ENCODE measurements around the gene HACL1. TPM values are rescaled to one million over a fixed set of nuclear protein-coding genes. Genes with fewer than 3 reads are reported as not detected.

The HACL1 gene
- total and polyA plus RNA-seq, 4 experiments from 2014 or later, result 36.8 to 44.4 (median 40.6) TPM

GRCh38 chr3:15531346-15531745 lies 70.0 kb downstream of the HACL1 start:
- no peak overlapping the region for H3K4me3 ChIP-seq (ENCODE audit: low read length in 2 of 2)
- Mint-ChIP-seq H3K9me3 (no peaks in the 10 kb centered on the region), H3K4me3 (no peak overlapping the region), H3K27ac (peak overlapping the region; percentile 6 to 92 (median 57)), H3K27me3 (no peaks in the 10 kb centered on the region), H3K36me3 (peaks cover 3% of the 10 kb centered on the region in 2 donors), H3K4me1 (peaks cover 38 to 69% (median 55%) of the 10 kb centered on the region in 4 donors)
- H3K27me3 ChIP-seq (ENCODE audit: insufficient read depth, low read length), result no peaks in the 10 kb centered on the region
- intact Hi-C loops (cut with micrococcal nuclease), result no loop called here
- CTCF ChIA-PET (ENCODE audit: partially characterized antibody), result no interaction called here
- no peaks in the 10 kb centered on the region for H3K36me3 ChIP-seq (ENCODE audit: insufficient read depth, low read length)
- POLR2A ChIA-PET (ENCODE audit: partially characterized antibody), result no interaction called here
- no peaks in the 10 kb centered on the region for H3K9me3 ChIP-seq (ENCODE audit: control insufficient read depth in 1 of 2, low read length in 2 of 2)
- H3K27ac ChIP-seq (ENCODE audit: low read depth, low read length), result no peak overlapping the region
- peaks cover 55% of the 10 kb centered on the region for H3K4me1 ChIP-seq (ENCODE audit: insufficient read depth, low read length)
- DNase-seq, result no peak

GRCh38 chr3:15528854-15529537 lies 72.4 kb downstream of the HACL1 start:
- Histone ChIP-seq H3K4me3 (ENCODE audit: low read length in 2 of 2) (no peak overlapping the region), H3K27ac (ENCODE audit: low read depth, low read length) (no peak overlapping the region), H3K4me1 (ENCODE audit: insufficient read depth, low read length) (peaks cover 36% of the 10 kb centered on the region), H3K27me3 (ENCODE audit: insufficient read depth, low read length) (no peaks in the 10 kb centered on the region), H3K36me3 (ENCODE audit: insufficient read depth, low read length) (no peaks in the 10 kb centered on the region), H3K9me3 (ENCODE audit: control insufficient read depth in 1 of 2, low read length in 2 of 2) (no peaks in the 10 kb centered on the region)
- Mint-ChIP-seq H3K9me3 (no peaks in the 10 kb centered on the region), H3K36me3 (peaks cover 3% of the 10 kb centered on the region in 2 donors), H3K4me3 (peak overlapping the region in 6 of 8 donors; percentile 20 to 76 (median 52)), H3K27me3 (no peaks in the 10 kb centered on the region), H3K27ac (peak overlapping the region; percentile 11 to 71 (median 37)), H3K4me1 (peaks cover 26 to 51% (median 38%) of the 10 kb centered on the region in 4 donors)
- intact Hi-C loops (cut with micrococcal nuclease), result no loop called here
- peak in 2 of 5 donors; percentile 8 to 12 for DNase-seq
- CTCF ChIA-PET (ENCODE audit: partially characterized antibody), result interaction anchor here (1.0 kb wide), 1 partner anchor 326 kb away, joined by 3 read pairs; no protein-coding TSS in a partner anchor
- POLR2A ChIA-PET (ENCODE audit: partially characterized antibody), result no interaction called here

- Histone ChIP-seq H3K36me3 (ENCODE audit: insufficient read depth, low read length) (no peaks in the 10 kb centered on the region), H3K9me3 (ENCODE audit: control insufficient read depth in 1 of 2, low read length in 2 of 2) (no peaks in the 10 kb centered on the region), H3K4me1 (ENCODE audit: insufficient read depth, low read length) (peaks cover 39% of the 10 kb centered on the region), H3K4me3 (ENCODE audit: low read length in 2 of 2) (no peak overlapping the region), H3K27ac (ENCODE audit: low read depth, low read length) (no peak overlapping the region), H3K27me3 (ENCODE audit: insufficient read depth, low read length) (no peaks in the 10 kb centered on the region)
- Mint-ChIP-seq H3K9me3 (no peaks in the 10 kb centered on the region), H3K27ac (peak overlapping the region in 3 of 7 donors; percentile 12 to 68 (median 32)), H3K4me3 (no peak overlapping the region), H3K27me3 (no peaks in the 10 kb centered on the region), H3K36me3 (no peaks in the 10 kb centered on the region), H3K4me1 (peaks cover 28 to 44% (median 37%) of the 10 kb centered on the region in 4 donors)
- ChIA-PET POLR2A (ENCODE audit: partially characterized antibody) (interaction anchor here (1.1 kb wide), 1 partner anchor 10 kb away, joined by 3 read pairs; no protein-coding TSS in a partner anchor), CTCF (ENCODE audit: partially characterized antibody) (interaction anchor here (1.2 kb wide), 1 partner anchor 14 kb away, joined by 3 read pairs; no protein-coding TSS in a partner anchor)
- no peak for DNase-seq
- intact Hi-C loops (cut with micrococcal nuclease), result no loop called here
Measured at GRCh38 chr3:15527031-15527459, 74.3 kb downstream of the HACL1 start.

GRCh38 chr3:15525790-15526189 lies 75.6 kb downstream of the HACL1 start:
- Mint-ChIP-seq H3K27ac (peak overlapping the region in 1 of 7 donors; percentile 31), H3K27me3 (no peaks in the 10 kb centered on the region), H3K4me3 (no peak overlapping the region), H3K36me3 (no peaks in the 10 kb centered on the region), H3K9me3 (no peaks in the 10 kb centered on the region), H3K4me1 (peaks cover 31 to 40% (median 36%) of the 10 kb centered on the region in 4 donors)
- Histone ChIP-seq H3K27me3 (ENCODE audit: insufficient read depth, low read length) (no peaks in the 10 kb centered on the region), H3K27ac (ENCODE audit: low read depth, low read length) (no peak overlapping the region), H3K4me1 (ENCODE audit: insufficient read depth, low read length) (peaks cover 31% of the 10 kb centered on the region), H3K9me3 (ENCODE audit: control insufficient read depth in 1 of 2, low read length in 2 of 2) (no peaks in the 10 kb centered on the region), H3K36me3 (ENCODE audit: insufficient read depth, low read length) (no peaks in the 10 kb centered on the region), H3K4me3 (ENCODE audit: low read length in 2 of 2) (no peak overlapping the region)
- CTCF ChIA-PET (ENCODE audit: partially characterized antibody), result interaction anchor here (1.3 kb wide), 1 partner anchor 31 kb away, joined by 3 read pairs; no protein-coding TSS in a partner anchor
- intact Hi-C loops (cut with micrococcal nuclease), result no loop called here
- POLR2A ChIA-PET (ENCODE audit: partially characterized antibody), result no interaction called here
- no peak for DNase-seq

GRCh38 chr3:15523660-15524417 lies 77.5 kb downstream of the HACL1 start:
- H3K27me3 Mint-ChIP-seq, result no peaks in the 10 kb centered on the region
- no peaks in the 10 kb centered on the region for H3K36me3 ChIP-seq (ENCODE audit: insufficient read depth, low read length)
- H3K4me1 Mint-ChIP-seq, result peaks cover 19 to 37% (median 28%) of the 10 kb centered on the region in 4 donors
- no peak for DNase-seq
- no peaks in the 10 kb centered on the region for H3K36me3 Mint-ChIP-seq
- H3K27ac ChIP-seq (ENCODE audit: low read depth, low read length), result no peak overlapping the region
- H3K27me3 ChIP-seq (ENCODE audit: insufficient read depth, low read length), result no peaks in the 10 kb centered on the region
- peak overlapping the region in 3 of 7 donors; percentile 29 to 65 (median 59) for H3K27ac Mint-ChIP-seq
- peaks cover 12% of the 10 kb centered on the region for H3K4me1 ChIP-seq (ENCODE audit: insufficient read depth, low read length)
- ChIA-PET POLR2A (ENCODE audit: partially characterized antibody) (no interaction called here), CTCF (ENCODE audit: partially characterized antibody) (interaction anchor here (1.0 kb wide), 1 partner anchor 11 kb away, joined by 3 read pairs; no protein-coding TSS in a partner anchor)
- H3K9me3 Mint-ChIP-seq, result no peaks in the 10 kb centered on the region
- H3K4me3 ChIP-seq (ENCODE audit: low read length in 2 of 2), result no peak overlapping the region
- no peak overlapping the region for H3K4me3 Mint-ChIP-seq
- H3K9me3 ChIP-seq (ENCODE audit: control insufficient read depth in 1 of 2, low read length in 2 of 2), result no peaks in the 10 kb centered on the region
- intact Hi-C loops (cut with micrococcal nuclease), result no loop called here

- no peaks in the 10 kb centered on the region for H3K36me3 Mint-ChIP-seq
- no peak for DNase-seq
- H3K27me3 ChIP-seq (ENCODE audit: insufficient read depth, low read length), result no peaks in the 10 kb centered on the region
- H3K4me3 Mint-ChIP-seq, result peak overlapping the region; percentile 63 to 89 (median 84)
- H3K9me3 ChIP-seq (ENCODE audit: control insufficient read depth in 1 of 2, low read length in 2 of 2), result no peaks in the 10 kb centered on the region
- no peak overlapping the region for H3K4me3 ChIP-seq (ENCODE audit: low read length in 2 of 2)
- no peak overlapping the region for H3K27ac ChIP-seq (ENCODE audit: low read depth, low read length)
- ChIA-PET CTCF (ENCODE audit: partially characterized antibody) (interaction anchor here (0.6 to 1.4 kb wide), 3 partner anchors 35 to 457 kb away, joined by 3 to 4 read pairs (median 3); partner anchors contain the start of gene MRPS25), POLR2A (ENCODE audit: partially characterized antibody) (no interaction called here)
- no peaks in the 10 kb centered on the region for H3K27me3 Mint-ChIP-seq
- H3K9me3 Mint-ChIP-seq, result no peaks in the 10 kb centered on the region
- peak overlapping the region in 6 of 7 donors; percentile 20 to 88 (median 50) for H3K27ac Mint-ChIP-seq
- no peaks in the 10 kb centered on the region for H3K36me3 ChIP-seq (ENCODE audit: insufficient read depth, low read length)
- H3K4me1 Mint-ChIP-seq, result peaks cover 14 to 35% (median 20%) of the 10 kb centered on the region in 4 donors
- H3K4me1 ChIP-seq (ENCODE audit: insufficient read depth, low read length), result peaks cover 7% of the 10 kb centered on the region
- intact Hi-C loops (cut with micrococcal nuclease), result no loop called here
Measured at GRCh38 chr3:15522016-15522415, 79.4 kb downstream of the HACL1 start.

GRCh38 chr3:15521573-15521965 lies 79.8 kb downstream of the HACL1 start, which contains the start of gene COLQ:
TSS of gene COLQ (minus strand) at chr3:15521706. CDS start at chr3:15521625, 81 bp downstream.
- Mint-ChIP-seq H3K4me3 (peak within 1 kb of the TSS; percentile 81 to 89 (median 84)), H3K27ac (peak within 1 kb of the TSS; percentile 29 to 88 (median 66))
- intact Hi-C loops (cut with micrococcal nuclease), result no loop called here

More at GRCh38 chr3:15521573-15521965, 79.8 kb downstream of the HACL1 start, which contains the start of gene COLQ:
- no peak for DNase-seq
- POLR2A ChIA-PET (ENCODE audit: partially characterized antibody), result no interaction called here
- H3K27ac ChIP-seq (ENCODE audit: low read depth, low read length), result no peak within 1 kb of the TSS
- Mint-ChIP-seq H3K4me1 (peaks cover 14 to 35% (median 20%) of the 10 kb centered on the region in 4 donors), H3K9me3 (no peaks in the 10 kb centered on the region), H3K36me3 (no peaks in the 10 kb centered on the region), H3K27me3 (no peaks in the 10 kb centered on the region)
- H3K4me1 ChIP-seq (ENCODE audit: insufficient read depth, low read length), result peaks cover 7% of the 10 kb centered on the region
- no peaks in the 10 kb centered on the region for H3K9me3 ChIP-seq (ENCODE audit: control insufficient read depth in 1 of 2, low read length in 2 of 2)
- H3K27me3 ChIP-seq (ENCODE audit: insufficient read depth, low read length), result no peaks in the 10 kb centered on the region
- CTCF ChIA-PET (ENCODE audit: partially characterized antibody), result interaction anchor here (0.6 to 1.4 kb wide), 2 partner anchors 35 to 457 kb away, joined by 3 read pairs; partner anchors contain the start of gene MRPS25
- H3K4me3 ChIP-seq (ENCODE audit: low read length in 2 of 2), result no peak within 1 kb of the TSS
- H3K36me3 ChIP-seq (ENCODE audit: insufficient read depth, low read length), result no peaks in the 10 kb centered on the region

Measured in CD4-positive, alpha-beta memory T cell (primary cell).